Heart left ventricle (tissue), 16 donors: ENCODE measurements around the gene ANXA5. TPM values are rescaled to one million over a fixed set of nuclear protein-coding genes. Genes with fewer than 3 reads are reported as not detected.
A peak's percentile ranks its signal among the peaks of the same experiment; 100 is the strongest.

Experiments used
- ATAC-seq, 4 donors: fragments of 200-7000 bp; cut with Tn5 transposase; one replicate each; pipeline ENCODE4 v1.9.1; 2020 to 2022; ENCODE audit warnings: moderate library complexity in 4 of 4, mild to moderate bottlenecking in 3 of 4, moderate number of reproducible peaks in 1 of 4
- DNase-seq, 5 donors: peaks; one replicate each; pipeline ENCODE4 v3.0.0-alpha.2; 2020
- H3K27ac ChIP-seq, 12 donors: fragments of 200-600 bp; sonication (generic) in 4 of 12; one replicate each; pipeline versions ENCODE4 v1.5.0 to v1.8.0; 2016 to 2022; ENCODE audit warnings: mild to moderate bottlenecking in 2 of 12
- H3K27me3 ChIP-seq, 9 donors: fragments of 200-600 bp; sonication (generic) in 2 of 9; one replicate each; pipeline versions ENCODE4 v1.5.1 to v1.8.0; 2016 to 2022; ENCODE audit warnings: mild to moderate bottlenecking in 3 of 9
- H3K36me3 ChIP-seq, 9 donors: fragments of 200-600 bp; sonication (generic) in 2 of 9; one replicate each; pipeline versions ENCODE4 v1.5.0 to v1.8.0; 2018 to 2022; ENCODE audit warnings: mild to moderate bottlenecking in 2 of 9
- H3K4me1 ChIP-seq, 12 donors: fragments of 200-600 bp; sonication (generic) in 4 of 12; one replicate each; pipeline versions ENCODE4 v1.5.0 to v1.8.0; 2016 to 2022; ENCODE audit warnings: mild to moderate bottlenecking in 3 of 12
- H3K4me3 ChIP-seq, 12 donors: fragments of 200-600 bp; sonication (generic) in 4 of 12; one replicate each; pipeline versions ENCODE4 v1.5.0 to v1.8.0; 2017 to 2022; ENCODE audit warnings: mild to moderate bottlenecking in 9 of 12, moderate library complexity in 4 of 12
- H3K9me3 ChIP-seq, 12 donors: fragments of 200-600 bp; sonication (generic) in 4 of 12; one replicate each; pipeline versions ENCODE4 v1.5.0 to v1.8.0; 2016 to 2022; ENCODE audit warnings: mild to moderate bottlenecking in 1 of 12
- POLR2A ChIP-seq, 2 donors: fragments of 450-650 bp; IDR thresholded peaks; one replicate each; pipeline ENCODE4 v1.6.1; 2017; ENCODE audit warnings: antibody characterized with exemption in 2 of 2, mild to moderate bottlenecking in 2 of 2, moderate library complexity in 2 of 2
- WGBS, 4 donors: extraction: QIAGEN DNeasy Blood & Tissue Kit in 2 of 4; methylation state at CpG; one replicate each; pipeline versions ENCODE4 v1.1.5 to v1.1.7; 2013 to 2018; 5-methylcytosine and 5-hydroxymethylcytosine counted together
- intact Hi-C, 10 donors: fragments of 100-400 bp; cut with DNase I; formaldehyde crosslinking; loops; one replicate each; pipeline versions ENCODE4 v1.11.1 to v1.14.2; 2022
- polyA plus RNA-seq, 2 donors: library from polyadenylated mRNA; stranded (reverse); fragments of 200-250 nt; gene quantifications; one replicate each; pipeline ENCODE4 v1.2.3, GENCODE V29; 2013
- total RNA-seq, 9 donors: library from RNA; depleted of rRNA in 2 of 9; stranded (reverse); fragments of >200 nt in 2 of 9; fragmentation: NEBNext Ultra II Directional in 3 of 9; extraction: Animal tissue kit (Norgen Biotek cat#: 25700) in 3 of 9; gene quantifications; one replicate each; pipeline versions ENCODE4 v1.1.0 to v1.2.4, GENCODE V29; 2016 to 2023
- TF ChIP-seq, protein P1 (sequence below), 12 donors: fragments of 200-600 bp; sonication (generic) in 4 of 12; IDR thresholded peaks; one replicate each; pipeline versions ENCODE4 v1.5.0 to v1.8.0; 2018 to 2022; ENCODE audit warnings: antibody characterized with exemption in 12 of 12, mild to moderate bottlenecking in 5 of 12
- donor health status: ischemic (EF 13 %, LVEDD 7.1; RV severe dilation, severe dysfunction).
- donor health status: healthy with polysubstance abuse.
- donor health status: DM: no; HTN: yes; CAD: no.
- donor health status: DM: no; HTN: no; CAD: no.
- donor health status: ischemic (EF 25% LVEDD 6.9; RV normal size, moderate dysfunction).
- donor health status: ischemic (EF 25% LVEDD 5.7; RV mildly dilated, moderate dysfunction).
- donor health status: healthy.
- donor health status: DM: yes; HTN: yes; CAD: no.
- donor health status: ischemic (EF 35%, LVEDD 5.7; RV mildly dilated, moderate dysfunction).
- donor health status: nonischemic (EF 11% LVEDD 7.7; RV severe dilation, severe dysfunction).
- donor health status: DM: yes; HTN: yes; CAD: no.
- donor health status: PGD.
- donor health status: ischemic (EF 29% LVEDD 5.4; RV normal size, mild dysfunction).
- donor health status: nonischemic (EF 23%, LVEDD 6.1; RV moderate dilation, normal function).

The ANXA5 gene
- total and polyA plus RNA-seq, 11 donors: 104 to 283 (median 168) TPM

- no peak for ATAC-seq
- Histone ChIP-seq H3K27me3 (no peaks in the 10 kb centered on the region), H3K4me1 (peaks cover 0 to 7% (median 0%) of the 10 kb centered on the region in 12 donors), H3K27ac (no peak overlapping the region), H3K36me3 (peaks cover 0 to 98% (median 94%) of the 10 kb centered on the region in 9 donors), H3K4me3 (no peak overlapping the region), H3K9me3 (no peaks in the 10 kb centered on the region)
- WGBS, 4 donors: 94 to 97% (median 96%) methylated on average over 2 of the region's 2 CpGs
- DNase-seq: no peak
- TF ChIP-seq, protein P1, sequence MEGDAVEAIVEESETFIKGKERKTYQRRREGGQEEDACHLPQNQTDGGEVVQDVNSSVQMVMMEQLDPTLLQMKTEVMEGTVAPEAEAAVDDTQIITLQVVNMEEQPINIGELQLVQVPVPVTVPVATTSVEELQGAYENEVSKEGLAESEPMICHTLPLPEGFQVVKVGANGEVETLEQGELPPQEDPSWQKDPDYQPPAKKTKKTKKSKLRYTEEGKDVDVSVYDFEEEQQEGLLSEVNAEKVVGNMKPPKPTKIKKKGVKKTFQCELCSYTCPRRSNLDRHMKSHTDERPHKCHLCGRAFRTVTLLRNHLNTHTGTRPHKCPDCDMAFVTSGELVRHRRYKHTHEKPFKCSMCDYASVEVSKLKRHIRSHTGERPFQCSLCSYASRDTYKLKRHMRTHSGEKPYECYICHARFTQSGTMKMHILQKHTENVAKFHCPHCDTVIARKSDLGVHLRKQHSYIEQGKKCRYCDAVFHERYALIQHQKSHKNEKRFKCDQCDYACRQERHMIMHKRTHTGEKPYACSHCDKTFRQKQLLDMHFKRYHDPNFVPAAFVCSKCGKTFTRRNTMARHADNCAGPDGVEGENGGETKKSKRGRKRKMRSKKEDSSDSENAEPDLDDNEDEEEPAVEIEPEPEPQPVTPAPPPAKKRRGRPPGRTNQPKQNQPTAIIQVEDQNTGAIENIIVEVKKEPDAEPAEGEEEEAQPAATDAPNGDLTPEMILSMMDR (IDR thresholded peaks at IDR 0.05): no peak
- TF ChIP-seq POLR2A (IDR thresholded peaks at IDR 0.05): no peak
- intact Hi-C loops: no loop called here
Measured at GRCh38 chr4:121674696-121675095, 22.1 kb downstream of the ANXA5 start.

DNA sequence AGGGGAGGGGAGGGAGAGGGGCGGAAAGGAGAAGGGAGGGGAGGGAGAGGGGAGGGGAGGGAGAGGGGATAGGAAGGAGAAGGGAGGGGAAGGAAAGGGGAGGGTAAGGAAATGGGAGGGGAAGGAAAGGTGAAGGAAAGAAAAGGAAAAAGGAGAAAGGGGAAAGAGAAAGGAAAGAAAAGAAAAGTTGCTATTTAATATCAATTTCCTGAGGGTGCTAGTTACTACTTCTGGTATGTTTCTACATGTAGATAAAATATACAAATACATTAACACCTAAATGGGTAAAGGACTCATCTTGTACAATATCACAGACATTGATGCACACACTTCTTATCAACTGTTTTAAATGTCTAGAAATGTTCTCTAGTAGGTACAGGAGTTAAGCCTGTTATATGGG lies 22.6 kb downstream of the ANXA5 start:
- Histone ChIP-seq H3K27ac (no peak overlapping the region), H3K9me3 (no peaks in the 10 kb centered on the region), H3K4me3 (no peak overlapping the region), H3K36me3 (peaks cover 0 to 98% (median 94%) of the 10 kb centered on the region in 9 donors), H3K27me3 (no peaks in the 10 kb centered on the region), H3K4me1 (peaks cover 0 to 9% (median 0%) of the 10 kb centered on the region in 12 donors)
- TF ChIP-seq, protein P1 (IDR thresholded peaks at IDR 0.05): no peak
- TF ChIP-seq POLR2A (IDR thresholded peaks at IDR 0.05): no peak
- intact Hi-C loops: no loop called here
- WGBS, 4 donors: 92 to 100% (median 100%) methylated on average over 1 of the region's 1 CpG
- ATAC-seq: no peak
- no peak for DNase-seq

GRCh38 chr4:121669163-121669550 lies 27.6 kb downstream of the ANXA5 start:
- WGBS, 4 donors: 48 to 59% (median 56%) methylated on average over 2 of the region's 2 CpGs
- Histone ChIP-seq H3K27me3 (no peaks in the 10 kb centered on the region), H3K4me3 (no peak overlapping the region), H3K36me3 (peaks cover 0 to 85% (median 81%) of the 10 kb centered on the region in 9 donors), H3K9me3 (no peaks in the 10 kb centered on the region), H3K4me1 (peaks cover 0 to 9% (median 0%) of the 10 kb centered on the region in 12 donors), H3K27ac (peak overlapping the region in 1 of 12 donors; percentile 12)
- intact Hi-C loops: loop anchor here in 1 of 10 donors (10.0 kb wide), 1 partner anchor 1304 kb away; no protein-coding TSS in a partner anchor
- TF ChIP-seq, protein P1 (IDR thresholded peaks at IDR 0.05): no peak
- no peak for TF ChIP-seq POLR2A (IDR thresholded peaks at IDR 0.05)
- DNase-seq (no peak), ATAC-seq (peak in 1 of 4 donors; percentile 46)

- 69 to 87% (median 85%) methylated on average over 4 of the region's 4 CpGs for WGBS, 4 donors
- Histone ChIP-seq H3K27me3 (no peaks in the 10 kb centered on the region), H3K27ac (peak overlapping the region in 2 of 12 donors; percentile 5 to 12), H3K9me3 (no peaks in the 10 kb centered on the region), H3K4me1 (peaks cover 0 to 9% (median 0%) of the 10 kb centered on the region in 12 donors), H3K36me3 (peaks cover 0 to 86% (median 82%) of the 10 kb centered on the region in 9 donors), H3K4me3 (no peak overlapping the region)
- intact Hi-C loops: loop anchor here in 1 of 10 donors (10.0 kb wide), 1 partner anchor 1304 kb away; no protein-coding TSS in a partner anchor
- ATAC-seq (peak in 1 of 4 donors; percentile 76), DNase-seq (no peak)
- TF ChIP-seq, protein P1 (IDR thresholded peaks at IDR 0.05): no peak
- TF ChIP-seq POLR2A (IDR thresholded peaks at IDR 0.05): no peak
Measured at GRCh38 chr4:121668368-121669162, 28.2 kb downstream of the ANXA5 start.
